Stomach (tissue), 9 donors: ENCODE measurements around the gene ZBTB8A. TPM values are rescaled to one million over a fixed set of nuclear protein-coding genes. Genes with fewer than 3 reads are reported as not detected.

Experiments
- DNase-seq, 2 donors: peaks; one replicate each; pipeline versions ENCODE4 v3.0.0 to v3.0.0-alpha.2; 2013 to 2019
- H3K27ac ChIP-seq, 5 donors: fragments of 200-600 bp in 4 of 5; sonication (generic) in 4 of 5; one replicate each; pipeline ENCODE4 v1.5.1; 2013 to 2019; ENCODE audit warnings: mild to moderate bottlenecking in 1 of 5, moderate library complexity in 1 of 5
- H3K27me3 ChIP-seq, 3 donors: fragments of 200-600 bp; sonication (generic); one replicate each; pipeline ENCODE4 v1.5.1; 2017 to 2019; ENCODE audit warnings: mixed run types in 1 of 3
- H3K36me3 ChIP-seq, 4 donors: fragments of 200-600 bp; sonication (generic); 1 replicate in 3 of 4; 2 replicates in 1 of 4; pipeline ENCODE4 v1.5.1; 2016 to 2019
- H3K4me1 ChIP-seq, 4 donors: fragments of 200-600 bp; sonication (generic); one replicate each; pipeline ENCODE4 v1.5.1; 2016 to 2019
- H3K4me3 ChIP-seq, 4 donors: fragments of 200-600 bp; sonication (generic) in 3 of 4; one replicate each; pipeline ENCODE4 v1.5.1; 2016 to 2019; ENCODE audit warnings: mild to moderate bottlenecking in 1 of 4
- H3K9me3 ChIP-seq, 4 donors: fragments of 200-600 bp; sonication (generic); one replicate each; pipeline ENCODE4 v1.5.1; 2016 to 2019
- EP300 ChIP-seq: sonication (generic); formaldehyde crosslinking; IDR thresholded peaks from one replicate; pipeline ENCODE4 v1.6.1; 2017; ENCODE audit warnings: antibody characterized with exemption
- POLR2A ChIP-seq, 4 donors: fragments of 450-650 bp; IDR thresholded peaks; one replicate each; pipeline ENCODE4 v1.6.1; 2016; ENCODE audit warnings: antibody characterized with exemption in 4 of 4, control low read depth in 2 of 4, mild to moderate bottlenecking in 1 of 4, moderate library complexity in 1 of 4
- POLR2AphosphoS5 ChIP-seq, 3 donors: sonication (generic); formaldehyde crosslinking; IDR thresholded peaks; one replicate each; pipeline ENCODE4 v1.6.1; 2016; ENCODE audit warnings: antibody characterized with exemption in 3 of 3
- WGBS, 5 donors: extraction: QIAGEN DNeasy Blood & Tissue Kit in 3 of 5; methylation state at CpG; one replicate each; pipeline versions ENCODE4 v1.1.5 to v1.1.7; 2013 to 2018; 5-methylcytosine and 5-hydroxymethylcytosine counted together
- intact Hi-C: fragments of 100-400 bp; cut with DNase I; formaldehyde crosslinking; loops from one replicate; pipeline ENCODE4 v1.15.1; 2023; ENCODE audit warnings: low total_unique reads
- polyA plus RNA-seq, 3 donors: library from polyadenylated mRNA; stranded (reverse); fragments of 200-250 nt; gene quantifications; one replicate each; pipeline ENCODE4 v1.2.3, GENCODE V29; 2013
- total RNA-seq, 5 donors: library from RNA; depleted of rRNA; stranded (reverse); fragments of >200 nt; gene quantifications; one replicate each; pipeline versions ENCODE4 v1.1.0 to v1.2.3, GENCODE V29; 2014 to 2016
- TF ChIP-seq, protein P1 (sequence below), 7 experiments: fragments of 450-650 bp in 4 of 7; fragments of 200-600 bp in 3 of 7; sonication (generic) in 3 of 7; IDR thresholded peaks; one replicate each; pipeline ENCODE4 v1.5.1; 2016 to 2019; ENCODE audit warnings: antibody characterized with exemption in 7 of 7, control low read depth in 2 of 7, mild to moderate bottlenecking in 1 of 7
- donor health status: healthy with polysubstance abuse.
- donor health status: Bipolar disorder and iron deficiency.
- donor health status: healthy.

Gene ZBTB8A
- total and polyA plus RNA-seq, 8 donors, result 0.58 to 23.9 (median 3.1) TPM

GRCh38 chr1:32644426-32644825 is 105.2 kb downstream of the ZBTB8A start:
- TF ChIP-seq POLR2AphosphoS5 (IDR thresholded peaks at IDR 0.05), result no peak
- 23 to 67% (median 41%) methylated on average over 4 of the region's 4 CpGs for WGBS, 5 donors
- Histone ChIP-seq H3K4me1 (peaks cover 9 to 45% (median 24%) of the 10 kb centered on the region in 4 donors), H3K4me3 (no peak overlapping the region), H3K27ac (no peak overlapping the region), H3K36me3 (peaks cover 0 to 6% (median 1%) of the 10 kb centered on the region in 4 donors), H3K27me3 (no peaks in the 10 kb centered on the region), H3K9me3 (no peaks in the 10 kb centered on the region)
- intact Hi-C loops, result no loop called here
- peak in 1 of 2 donors; percentile 23 for DNase-seq

GRCh38 chr1:32647308-32648134 is 108.3 kb downstream of the ZBTB8A start:
- Histone ChIP-seq H3K27me3 (no peaks in the 10 kb centered on the region), H3K4me3 (no peak overlapping the region), H3K4me1 (peaks cover 21 to 58% (median 39%) of the 10 kb centered on the region in 4 donors), H3K9me3 (no peaks in the 10 kb centered on the region), H3K36me3 (peaks cover 0 to 8% (median 2%) of the 10 kb centered on the region in 4 donors), H3K27ac (no peak overlapping the region)
- WGBS, 5 donors, result 74 to 82% (median 76%) methylated on average over 6 of the region's 6 CpGs
- TF ChIP-seq, protein P1, sequence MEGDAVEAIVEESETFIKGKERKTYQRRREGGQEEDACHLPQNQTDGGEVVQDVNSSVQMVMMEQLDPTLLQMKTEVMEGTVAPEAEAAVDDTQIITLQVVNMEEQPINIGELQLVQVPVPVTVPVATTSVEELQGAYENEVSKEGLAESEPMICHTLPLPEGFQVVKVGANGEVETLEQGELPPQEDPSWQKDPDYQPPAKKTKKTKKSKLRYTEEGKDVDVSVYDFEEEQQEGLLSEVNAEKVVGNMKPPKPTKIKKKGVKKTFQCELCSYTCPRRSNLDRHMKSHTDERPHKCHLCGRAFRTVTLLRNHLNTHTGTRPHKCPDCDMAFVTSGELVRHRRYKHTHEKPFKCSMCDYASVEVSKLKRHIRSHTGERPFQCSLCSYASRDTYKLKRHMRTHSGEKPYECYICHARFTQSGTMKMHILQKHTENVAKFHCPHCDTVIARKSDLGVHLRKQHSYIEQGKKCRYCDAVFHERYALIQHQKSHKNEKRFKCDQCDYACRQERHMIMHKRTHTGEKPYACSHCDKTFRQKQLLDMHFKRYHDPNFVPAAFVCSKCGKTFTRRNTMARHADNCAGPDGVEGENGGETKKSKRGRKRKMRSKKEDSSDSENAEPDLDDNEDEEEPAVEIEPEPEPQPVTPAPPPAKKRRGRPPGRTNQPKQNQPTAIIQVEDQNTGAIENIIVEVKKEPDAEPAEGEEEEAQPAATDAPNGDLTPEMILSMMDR (IDR thresholded peaks at IDR 0.05), result no peak
- TF ChIP-seq POLR2AphosphoS5 (IDR thresholded peaks at IDR 0.05), result no peak
- intact Hi-C loops, result no loop called here
- no peak for DNase-seq

DNA sequence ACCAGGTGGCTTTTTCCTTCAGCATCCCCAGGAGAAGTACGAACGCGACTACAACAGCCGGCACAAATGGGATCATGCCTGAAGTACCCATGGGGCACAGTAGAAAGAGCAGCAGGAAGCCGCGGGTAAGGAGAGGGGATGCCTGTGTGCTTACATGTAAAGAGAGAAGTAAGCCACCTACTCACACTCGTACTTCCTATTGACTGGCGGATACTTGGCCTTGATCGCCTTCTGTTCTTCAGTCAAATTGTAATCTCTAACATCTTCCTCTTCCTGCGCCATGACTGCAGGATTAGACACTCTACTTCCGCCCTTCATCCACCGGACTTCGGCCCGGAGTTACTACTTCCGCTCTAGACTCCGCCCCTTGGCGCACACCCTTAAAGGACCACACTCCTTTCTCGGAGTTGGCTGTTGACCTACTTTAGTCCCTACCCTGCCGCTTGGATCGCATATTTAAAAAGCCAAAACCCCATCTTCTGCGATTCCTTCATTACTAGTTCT is 111.1 kb downstream of the ZBTB8A start, which contains the start of gene ZBTB8OS:
TSS of gene ZBTB8OS (minus strand) at position 303 of the 504 bp plus-strand sequence. CDS start at position 282, 21 bp downstream.
- H3K4me3 ChIP-seq, result peak within 1 kb of the TSS; percentile 62 to 86 (median 70)
- H3K9me3 ChIP-seq, result no peaks in the 10 kb centered on the region
- TF ChIP-seq POLR2A (IDR thresholded peaks at IDR 0.05), result peak in 1 of 4 donors; percentile 29
- peak; percentile 73 to 92 (median 88) for TF ChIP-seq POLR2AphosphoS5 (IDR thresholded peaks at IDR 0.05)
- TF ChIP-seq, protein P1 (IDR thresholded peaks at IDR 0.05), result no peak
- TF ChIP-seq EP300, result no peak
- no peaks in the 10 kb centered on the region for H3K27me3 ChIP-seq
- WGBS, 5 donors, result 1% methylated on average over 21 of the region's 21 CpGs
- H3K4me1 ChIP-seq, result peaks cover 46 to 69% (median 60%) of the 10 kb centered on the region in 4 donors
- DNase-seq, result peak; percentile 94 to 98
- peak within 1 kb of the TSS; percentile 96 to 100 (median 99) for H3K27ac ChIP-seq
- intact Hi-C loops, result no loop called here
- peaks cover 0 to 35% (median 23%) of the 10 kb centered on the region in 4 donors for H3K36me3 ChIP-seq

DNA sequence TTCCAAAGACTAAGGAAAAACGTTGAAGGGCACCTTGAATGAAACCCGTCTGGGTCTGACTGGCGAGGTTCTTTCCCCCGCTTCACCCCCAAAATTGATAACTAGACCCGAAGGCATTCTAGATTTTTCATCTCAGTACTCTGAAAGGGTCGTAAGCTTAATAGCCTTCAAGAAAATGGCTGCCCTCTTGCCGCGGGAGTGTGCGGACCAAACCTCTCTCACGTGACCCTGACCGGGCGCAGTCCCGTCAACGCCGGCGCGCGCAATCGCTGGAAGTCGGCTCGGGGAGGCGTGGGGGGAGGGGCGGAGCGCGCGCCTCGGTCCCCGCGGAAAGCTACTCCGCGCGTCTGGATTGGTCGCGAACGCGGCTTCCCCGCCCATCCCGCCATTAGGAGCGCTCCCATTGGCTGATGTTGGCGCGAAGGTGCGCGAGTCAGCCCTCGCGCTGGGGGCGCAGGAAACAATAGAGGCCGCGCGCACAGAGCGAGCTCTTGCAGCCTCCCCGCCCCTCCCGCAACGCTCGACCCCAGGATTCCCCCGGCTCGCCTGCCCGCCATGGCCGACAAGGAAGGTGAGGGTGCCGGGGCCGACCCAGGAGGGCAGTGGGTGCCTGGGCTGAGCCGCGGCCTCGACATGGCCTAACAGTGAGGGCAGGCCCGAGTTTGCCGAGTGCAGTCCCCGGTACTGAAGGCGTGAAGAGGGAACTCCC is 111.7 kb downstream of the ZBTB8A start, which contains the start of gene RBBP4:
TSS of gene RBBP4 (plus strand) at position 457 of the 709 bp plus-strand sequence. CDS start at position 556, 99 bp downstream.
- no peaks in the 10 kb centered on the region for H3K9me3 ChIP-seq
- 0 to 1% (median 0%) methylated on average over 22 to 67 of the region's 67 CpGs for WGBS, 5 donors
- peaks cover 0 to 42% (median 28%) of the 10 kb centered on the region in 4 donors for H3K36me3 ChIP-seq
- H3K27me3 ChIP-seq, result no peaks in the 10 kb centered on the region
- H3K4me3 ChIP-seq, result peak within 1 kb of the TSS; percentile 62 to 86 (median 70)
- TF ChIP-seq, protein P1 (IDR thresholded peaks at IDR 0.05), result peak in 1 of 7 experiments; percentile 18
- TF ChIP-seq POLR2A (IDR thresholded peaks at IDR 0.05) (peak in 1 of 4 donors; percentile 68), EP300 (no peak), POLR2AphosphoS5 (IDR thresholded peaks at IDR 0.05) (peak; percentile 65 to 89 (median 89))
- peaks cover 47 to 70% (median 64%) of the 10 kb centered on the region in 4 donors for H3K4me1 ChIP-seq
- intact Hi-C loops, result no loop called here
- H3K27ac ChIP-seq, result peak within 1 kb of the TSS; percentile 96 to 100 (median 99)
- DNase-seq, result peak; percentile 99
